H9 (cell line): Measurements from ENCODE around the gene AGO1. TPM values are rescaled to one million over a fixed set of nuclear protein-coding genes. Genes with fewer than 3 reads are reported as not detected.

Experiments used
- DNase-seq: peaks from one replicate; pipeline ENCODE4 v3.0.0-alpha.2; 2017
- H2AFZ ChIP-seq: one replicate; pipeline ENCODE4 v1.6.1; 2013; ENCODE audit warnings: mild to moderate bottlenecking, low read length, control low read depth, moderate library complexity
- H2AK5ac ChIP-seq: 2 replicates; pipeline ENCODE4 v1.6.1; 2013; ENCODE audit warnings: low read length, control low read depth, mixed read lengths; ENCODE audit not compliant: insufficient read length
- H2BK120ac ChIP-seq: one replicate; pipeline ENCODE4 v1.6.1; 2013; ENCODE audit warnings: low read depth, mild to moderate bottlenecking, low read length, control low read depth, inconsistent platforms; ENCODE audit not compliant: poor library complexity, severe bottlenecking
- H2BK12ac ChIP-seq: 2 replicates; pipeline ENCODE4 v1.6.1; 2013; ENCODE audit warnings: low read length, control low read depth, mixed read lengths, low read depth; ENCODE audit not compliant: insufficient read length
- H2BK15ac ChIP-seq: 2 replicates; pipeline ENCODE4 v1.6.1; 2013; ENCODE audit warnings: low read depth, low read length, control low read depth
- H2BK20ac ChIP-seq: one replicate; pipeline ENCODE4 v1.6.1; 2013; ENCODE audit warnings: low read depth, mild to moderate bottlenecking, low read length, control low read depth, inconsistent platforms; ENCODE audit not compliant: poor library complexity, severe bottlenecking
- H2BK5ac ChIP-seq: 2 replicates; pipeline ENCODE4 v1.6.1; 2013; ENCODE audit warnings: low read length, control low read depth, mixed read lengths; ENCODE audit not compliant: insufficient read length
- H3K14ac ChIP-seq: 2 replicates; pipeline ENCODE4 v1.6.1; 2013; ENCODE audit warnings: low read length, control low read depth; ENCODE audit not compliant: insufficient read depth
- H3K18ac ChIP-seq: 2 replicates; pipeline ENCODE4 v1.6.1; 2013; ENCODE audit warnings: low read depth, mild to moderate bottlenecking, mixed read lengths, low read length, control low read depth; ENCODE audit not compliant: insufficient read length
- H3K23ac ChIP-seq: 2 replicates; pipeline ENCODE4 v1.6.1; 2013; ENCODE audit warnings: low read length, control low read depth, mixed read lengths, low read depth; ENCODE audit not compliant: insufficient read length
- H3K23me2 ChIP-seq: 2 replicates; pipeline ENCODE4 v1.6.1; 2013; ENCODE audit warnings: low read depth, mild to moderate bottlenecking, mixed read lengths, low read length, control low read depth; ENCODE audit not compliant: insufficient read length, poor library complexity, severe bottlenecking
- H3K27ac ChIP-seq: 2 replicates; pipeline ENCODE4 v1.5.1; 2013; ENCODE audit warnings: low read length, control low read depth, mixed read lengths, low read depth; ENCODE audit not compliant: insufficient read length
- H3K27me3 ChIP-seq: 2 replicates; pipeline ENCODE4 v1.6.1; 2013; ENCODE audit warnings: low read length, control low read depth, inconsistent platforms; ENCODE audit not compliant: insufficient read depth
- H3K4ac ChIP-seq: 2 replicates; pipeline ENCODE4 v1.6.1; 2013; ENCODE audit warnings: low read depth, mild to moderate bottlenecking, control low read depth, inconsistent platforms, low read length, moderate library complexity
- H3K4me1 ChIP-seq: 2 replicates; pipeline ENCODE4 v1.6.1; 2013; ENCODE audit warnings: low read length, control low read depth, inconsistent platforms; ENCODE audit not compliant: insufficient read depth
- H3K4me2 ChIP-seq: 2 replicates; pipeline ENCODE4 v1.6.1; 2013; ENCODE audit warnings: low read length, control low read depth, mixed read lengths; ENCODE audit not compliant: insufficient read length, insufficient read depth
- H3K56ac ChIP-seq: 2 replicates; pipeline ENCODE4 v1.6.1; 2013; ENCODE audit warnings: low read depth, mild to moderate bottlenecking, mixed read lengths, low read length, control low read depth; ENCODE audit not compliant: insufficient read length
- H3K79me1 ChIP-seq: 2 replicates; pipeline ENCODE4 v1.6.1; 2013; ENCODE audit warnings: low read depth, mild to moderate bottlenecking, moderate library complexity, low read length, control low read depth, inconsistent platforms; ENCODE audit not compliant: insufficient read depth, poor library complexity, severe bottlenecking
- H3K79me2 ChIP-seq: 2 replicates; pipeline ENCODE4 v1.6.1; 2013; ENCODE audit warnings: low read length, control low read depth, inconsistent platforms; ENCODE audit not compliant: insufficient read depth
- H3K9ac ChIP-seq: 2 replicates; pipeline ENCODE4 v1.6.1; 2013; ENCODE audit warnings: low read length, control low read depth, mixed read lengths; ENCODE audit not compliant: insufficient read length; ENCODE audit errors: extremely low read depth
- H3K9me3 ChIP-seq: one replicate; pipeline ENCODE4 v1.6.1; 2013; ENCODE audit warnings: low read depth, low read length, inconsistent platforms; ENCODE audit not compliant: control insufficient read depth
- H3T11ph ChIP-seq: one replicate; pipeline ENCODE4 v1.6.1; 2013; ENCODE audit warnings: mild to moderate bottlenecking, low read length, control low read depth, inconsistent platforms
- H4K20me1 ChIP-seq: one replicate; pipeline ENCODE4 v1.6.1; 2013; ENCODE audit not compliant: control insufficient read depth, insufficient read length, insufficient read depth
- H4K5ac ChIP-seq: 2 replicates; pipeline ENCODE4 v1.6.1; 2013; ENCODE audit warnings: low read depth, mild to moderate bottlenecking, mixed read lengths, low read length, control low read depth; ENCODE audit not compliant: insufficient read length
- H4K8ac ChIP-seq: replicated peaks from 2 replicates; pipeline ENCODE4 v1.6.1; 2013; ENCODE audit warnings: low read length, control low read depth, mixed read lengths, low read depth; ENCODE audit not compliant: insufficient read length
- H4K91ac ChIP-seq: 2 replicates; pipeline ENCODE4 v1.6.1; 2013; ENCODE audit warnings: low read depth, mild to moderate bottlenecking, moderate library complexity, mixed read lengths, low read length, control low read depth; ENCODE audit not compliant: insufficient read length
- H3K27ac Mint-ChIP-seq, 3 experiments: 2 replicates in 2 of 3; 3 replicates in 1 of 3; pipeline ENCODE4 v1.8.0; 2020 to 2021; ENCODE audit warnings: mixed read lengths in 3 of 3, mild to moderate bottlenecking in 1 of 3, moderate library complexity in 1 of 3
- H3K27me3 Mint-ChIP-seq: 2 replicates; pipeline ENCODE4 v1.8.0; 2021; ENCODE audit warnings: low read depth, mild to moderate bottlenecking, moderate library complexity, mixed read lengths
- H3K36me3 Mint-ChIP-seq, 3 experiments: 2 replicates in 2 of 3; 3 replicates in 1 of 3; pipeline ENCODE4 v1.8.0; 2020 to 2021; ENCODE audit warnings: low read depth in 3 of 3, mixed read lengths in 3 of 3; ENCODE audit not compliant: insufficient read depth in 1 of 3
- H3K4me1 Mint-ChIP-seq, 2 experiments: 2 replicates each; pipeline ENCODE4 v1.8.0; 2020; ENCODE audit warnings: mixed read lengths in 2 of 2
- H3K4me3 Mint-ChIP-seq, 2 experiments: 2 replicates in 1 of 2; 3 replicates in 1 of 2; pipeline ENCODE4 v1.8.0; 2020 to 2021; ENCODE audit warnings: mild to moderate bottlenecking in 2 of 2, mixed read lengths in 2 of 2, moderate library complexity in 1 of 2
- H3K9me3 Mint-ChIP-seq, 2 experiments: 2 replicates in 1 of 2; 3 replicates in 1 of 2; pipeline ENCODE4 v1.8.0; 2020; ENCODE audit warnings: mild to moderate bottlenecking in 2 of 2, mixed read lengths in 2 of 2, moderate library complexity in 1 of 2
- CTCF ChIP-seq: fragments of 200-600 bp; sonication (generic); conservative IDR thresholded peaks from 3 replicates; pipeline ENCODE4 v1.8.0; 2021; ENCODE audit warnings: antibody characterized with exemption, mild to moderate bottlenecking
- WGBS: extraction: QIAGEN DNeasy Blood & Tissue Kit; methylation state at CpG from one replicate; pipeline ENCODE4 v1.1.7; 2013; ENCODE audit warnings: missing lambda C conversion rate, low lambda C conversion rate, mixed read lengths; ENCODE audit not compliant: insufficient read length; ENCODE audit errors: extremely low coverage; 5-methylcytosine and 5-hydroxymethylcytosine counted together
- total RNA-seq: library from RNA; stranded (reverse); gene quantifications from 2 replicates; pipeline ENCODE4 v1.2.1, GENCODE V29; 2021

AGO1 gene
- total RNA-seq, 1 experiment from 2014 or later = 74.2 TPM

GRCh38 chr1:35927472-35927871, 44.5 kb downstream of the AGO1 start:
- H3K27ac Mint-ChIP-seq = no peak overlapping the region
- H3K27me3 Mint-ChIP-seq = no peaks in the 10 kb centered on the region; the same call in 1 of the 2 replicates
- H3K4me2 ChIP-seq = no peak overlapping the region
- no peak overlapping the region for H3K9ac ChIP-seq
- no peak overlapping the region for H4K8ac ChIP-seq
- H4K20me1 ChIP-seq = no peaks in the 10 kb centered on the region
- no peak overlapping the region for H2AK5ac ChIP-seq
- no peak overlapping the region for H3K4ac ChIP-seq
- no peak overlapping the region for H3K56ac ChIP-seq
- peaks cover 14 to 15% of the 10 kb centered on the region in 2 experiments for H3K4me1 Mint-ChIP-seq
- H3T11ph ChIP-seq = no peak overlapping the region
- H2AFZ ChIP-seq = no peak overlapping the region
- TF ChIP-seq CTCF = no peak
- H3K14ac ChIP-seq = no peak overlapping the region
- no peak overlapping the region for H4K5ac ChIP-seq
- H3K79me1 ChIP-seq = no peaks in the 10 kb centered on the region
- H3K4me1 ChIP-seq = no peaks in the 10 kb centered on the region
- no peak overlapping the region for H3K23ac ChIP-seq
- no peak overlapping the region for H2BK120ac ChIP-seq
- H3K9me3 ChIP-seq = no peaks in the 10 kb centered on the region
- WGBS = no CpG with 5 or more reads among the region's 3 CpGs
- no peak overlapping the region for H2BK20ac ChIP-seq
- H2BK5ac ChIP-seq = no peak overlapping the region
- no peak overlapping the region for H3K18ac ChIP-seq
- peaks cover 3% of the 10 kb centered on the region; the same call in 1 of the 2 replicates for H3K79me2 ChIP-seq
- no peak for DNase-seq
- peaks cover 11% of the 10 kb centered on the region for H3K23me2 ChIP-seq
- no peak overlapping the region for H2BK15ac ChIP-seq
- H3K27ac ChIP-seq = no peak overlapping the region
- no peaks in the 10 kb centered on the region for H3K9me3 Mint-ChIP-seq
- H3K4me3 Mint-ChIP-seq = no peak overlapping the region
- no peak overlapping the region for H4K91ac ChIP-seq
- H3K36me3 Mint-ChIP-seq = peaks cover 0 to 16% (median 2%) of the 10 kb centered on the region in 3 experiments; a peak in 4 of 7 replicates
- no peaks in the 10 kb centered on the region for H3K27me3 ChIP-seq
- H2BK12ac ChIP-seq = no peak overlapping the region
